Stimulated activated CD4-positive, alpha-beta T cell treated with anti-CD3 and anti-CD28 coated beads, Interleukin-4, amount 100 ng/mL, for 24 hours (primary cell): Measurements from ENCODE around the gene INO80D.

Experiments
- DNase-seq: peaks from one replicate; pipeline ENCODE4 v3.0.0-alpha.2; 2020

The INO80D gene

GRCh38 chr2:205975082-205975949 lies 110.7 kb downstream of the INO80D start:
- no peak for DNase-seq

GRCh38 chr2:205972113-205972512 lies 113.9 kb downstream of the INO80D start:
- no peak for DNase-seq

- no peak for DNase-seq
These were observed 115.6 kb downstream of the INO80D start for GRCh38 chr2:205970348-205970747.

GRCh38 chr2:205969584-205969983 lies 116.4 kb downstream of the INO80D start:
- DNase-seq: no peak

- no peak for DNase-seq
These were observed 118.4 kb downstream of the INO80D start for GRCh38 chr2:205967391-205968075.

GRCh38 chr2:205965707-205966106 lies 120.3 kb downstream of the INO80D start:
- no peak for DNase-seq

- DNase-seq: no peak
These were observed 121.7 kb downstream of the INO80D start for GRCh38 chr2:205964111-205964761.

GRCh38 chr2:205959521-205959920 lies 126.5 kb downstream of the INO80D start:
- no peak for DNase-seq

- DNase-seq: no peak
These were observed 128.4 kb downstream of the INO80D start for GRCh38 chr2:205957452-205958154.

GRCh38 chr2:205954707-205955106 lies 131.3 kb downstream of the INO80D start:
- DNase-seq: no peak

GRCh38 chr2:205952282-205952681 lies 133.7 kb downstream of the INO80D start:
- no peak for DNase-seq

- DNase-seq: no peak
These were observed 137.1 kb downstream of the INO80D start for GRCh38 chr2:205948883-205949282.

- DNase-seq: no peak
These were observed 137.5 kb downstream of the INO80D start for GRCh38 chr2:205948496-205948837.

- DNase-seq: peak; percentile 58
These were observed 138.1 kb downstream of the INO80D start for GRCh38 chr2:205947621-205948495.

- no peak for DNase-seq
These were observed 139.7 kb downstream of the INO80D start for GRCh38 chr2:205946226-205946625.
